ENCODE data around the gene ENO2.
"Not testable (repeated sequence)": the region's sequence is repeated elsewhere in the genome, so short reads cannot be mapped to it uniquely, and the experiment has no call there.

The ENO2 gene

GRCh38 chr12:6886206-6886999, 28.0 kb upstream of the ENO2 start:
- DNase-seq, result not testable (repeated sequence)

GRCh38 chr12:6887460-6887859, 26.9 kb upstream of the ENO2 start:
- DNase-seq, result peak in 1 of 2 donors; percentile 17

GRCh38 chr12:6888360-6888759, 26.0 kb upstream of the ENO2 start:
- no peak for DNase-seq

GRCh38 chr12:6888794-6889193, 25.6 kb upstream of the ENO2 start:
- not testable (repeated sequence) for DNase-seq

GRCh38 chr12:6889775-6890573, 24.4 kb upstream of the ENO2 start:
- not testable (repeated sequence) for DNase-seq

GRCh38 chr12:6890789-6891645, 23.4 kb upstream of the ENO2 start:
- peak; percentile 98 to 99 for DNase-seq

- no peak for DNase-seq
Observed at GRCh38 chr12:6891646-6892001, 22.8 kb upstream of the ENO2 start.

GRCh38 chr12:6892683-6893082, 21.7 kb upstream of the ENO2 start:
- not testable (repeated sequence) for DNase-seq

- DNase-seq, result no peak
Observed at GRCh38 chr12:6894321-6894720, 20.1 kb upstream of the ENO2 start.

- no peak for DNase-seq
Observed at GRCh38 chr12:6896846-6897435, 17.4 kb upstream of the ENO2 start.

GRCh38 chr12:6899427-6899826, 15.0 kb upstream of the ENO2 start:
- DNase-seq, result no peak

- DNase-seq, result peak; percentile 34 to 65
Observed at GRCh38 chr12:6899837-6900519, 14.4 kb upstream of the ENO2 start.

GRCh38 chr12:6902448-6902847, 11.9 kb upstream of the ENO2 start:
- DNase-seq, result no peak

- no peak for DNase-seq
Observed at GRCh38 chr12:6903722-6904121, 10.7 kb upstream of the ENO2 start.

GRCh38 chr12:6904280-6905276, 9.8 kb upstream of the ENO2 start, which contains the start of gene LRRC23:
TSS of gene LRRC23 (plus strand) at chr12:6904822. CDS start at chr12:6905634, 812 bp downstream.
- peak; percentile 99 for DNase-seq

GRCh38 chr12:6905414-6906040, 8.9 kb upstream of the ENO2 start:
- no peak for DNase-seq

- not testable (repeated sequence) for DNase-seq
Observed at GRCh38 chr12:6908141-6908540, 6.2 kb upstream of the ENO2 start.

- no peak for DNase-seq
Observed at GRCh38 chr12:6909421-6910145, 4.8 kb upstream of the ENO2 start.

GRCh38 chr12:6912164-6912935, 2.0 kb upstream of the ENO2 start:
- DNase-seq, result no peak

Data from CD4-positive, alpha-beta T cell treated with Interferon alpha-2 for 1 hour (primary cell).